Measurements from ENCODE around the gene TADA2B. TPM values are rescaled to one million over a fixed set of nuclear protein-coding genes. Genes with fewer than 3 reads are reported as not detected.

The TADA2B gene
- total RNA-seq, 4 donors from 2014 or later = 11.7 to 30.0 (median 13.1) TPM

- TF ChIP-seq CTCF (IDR thresholded peaks at IDR 0.05; ENCODE audit: low read depth) = no peak
These were observed 43.9 kb downstream of the TADA2B start for GRCh38 chr4:7087036-7087435.

- TF ChIP-seq CTCF (IDR thresholded peaks at IDR 0.05; ENCODE audit: low read depth) = no peak
These were observed 46.2 kb downstream of the TADA2B start for GRCh38 chr4:7089213-7089986.

- no peak for TF ChIP-seq CTCF (IDR thresholded peaks at IDR 0.05; ENCODE audit: low read depth)
These were observed 48.9 kb downstream of the TADA2B start for GRCh38 chr4:7092026-7092425.

- no peak for TF ChIP-seq CTCF (IDR thresholded peaks at IDR 0.05; ENCODE audit: low read depth)
These were observed 51.7 kb downstream of the TADA2B start for GRCh38 chr4:7094916-7095315.

GRCh38 chr4:7095611-7096155 lies 52.5 kb downstream of the TADA2B start:
- TF ChIP-seq CTCF (IDR thresholded peaks at IDR 0.05; ENCODE audit: low read depth) = no peak

GRCh38 chr4:7096236-7096635 lies 53.1 kb downstream of the TADA2B start:
- TF ChIP-seq CTCF (IDR thresholded peaks at IDR 0.05; ENCODE audit: low read depth) = no peak

GRCh38 chr4:7101692-7102515 lies 58.7 kb downstream of the TADA2B start:
- TF ChIP-seq CTCF (IDR thresholded peaks at IDR 0.05; ENCODE audit: low read depth) = no peak
